HG03135 (cell line): ENCODE data around the gene SPATA31A6.
"Not testable (repeated sequence)": the region's sequence is repeated elsewhere in the genome, so short reads cannot be mapped to it uniquely, and the experiment has no call there.

ENCODE experiments used
- ATAC-seq: cut with Tn5 transposase; IDR thresholded peaks from one replicate; pipeline ENCODE4 v1.9.1; 2021; ENCODE audit warnings: mild to moderate bottlenecking, moderate library complexity; ENCODE audit not compliant: unreplicated experiment

SPATA31A6 gene

GRCh38 chr9:42183359-42183758 is at the start of gene SPATA31A6:
Gene SPATA31A6 (plus strand): TSS chr9:42183659. CDS start chr9:42183688, 29 bp downstream.
- not testable (repeated sequence) for ATAC-seq

DNA sequence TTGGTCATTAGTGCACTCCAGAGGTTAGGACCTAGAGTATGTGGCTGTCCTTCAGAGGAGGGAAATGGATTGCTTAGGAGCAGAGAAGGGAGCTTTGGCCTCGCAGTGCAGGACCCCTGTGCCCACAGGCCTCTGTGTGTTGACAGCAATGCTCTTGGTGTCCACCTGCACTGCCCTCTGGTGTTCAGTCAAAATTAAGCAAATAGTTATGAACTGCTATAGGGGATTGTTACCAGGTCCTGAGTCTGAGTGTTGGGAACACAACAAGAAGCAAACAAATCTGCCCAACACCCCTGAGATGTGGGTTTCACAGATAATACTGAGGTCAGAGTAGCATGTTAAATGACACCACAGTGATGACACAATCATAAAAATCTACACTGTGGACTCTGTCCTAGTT is 23.2 kb upstream of the SPATA31A6 start:
- not testable (repeated sequence) for ATAC-seq

- not testable (repeated sequence) for ATAC-seq
Observed at GRCh38 chr9:42219861-42220260, 36.4 kb downstream of the SPATA31A6 start.

GRCh38 chr9:42223230-42223629 is 39.8 kb downstream of the SPATA31A6 start:
- ATAC-seq = not testable (repeated sequence)

DNA sequence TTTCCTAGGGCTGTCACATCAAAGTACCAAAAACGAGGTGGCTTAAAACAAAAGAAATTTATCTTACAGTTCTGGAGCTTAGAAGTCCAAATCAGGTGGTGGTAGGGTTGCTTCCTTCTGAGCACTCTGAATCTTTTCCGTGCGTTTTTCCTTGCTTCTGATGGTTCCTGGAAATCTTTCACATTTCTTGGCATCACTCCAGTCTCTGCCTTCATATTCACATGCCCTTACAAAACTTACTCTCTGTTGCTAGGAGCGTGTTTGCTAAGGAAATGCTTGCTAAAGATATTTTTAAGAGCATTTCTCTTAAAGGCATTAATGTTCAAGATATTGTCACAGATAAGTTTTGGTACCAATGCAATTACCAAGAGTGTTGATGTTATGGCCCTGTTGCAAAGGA is 49.6 kb downstream of the SPATA31A6 start:
- not testable (repeated sequence) for ATAC-seq

GRCh38 chr9:42234610-42235009 is 51.2 kb downstream of the SPATA31A6 start:
- ATAC-seq = not testable (repeated sequence)

DNA sequence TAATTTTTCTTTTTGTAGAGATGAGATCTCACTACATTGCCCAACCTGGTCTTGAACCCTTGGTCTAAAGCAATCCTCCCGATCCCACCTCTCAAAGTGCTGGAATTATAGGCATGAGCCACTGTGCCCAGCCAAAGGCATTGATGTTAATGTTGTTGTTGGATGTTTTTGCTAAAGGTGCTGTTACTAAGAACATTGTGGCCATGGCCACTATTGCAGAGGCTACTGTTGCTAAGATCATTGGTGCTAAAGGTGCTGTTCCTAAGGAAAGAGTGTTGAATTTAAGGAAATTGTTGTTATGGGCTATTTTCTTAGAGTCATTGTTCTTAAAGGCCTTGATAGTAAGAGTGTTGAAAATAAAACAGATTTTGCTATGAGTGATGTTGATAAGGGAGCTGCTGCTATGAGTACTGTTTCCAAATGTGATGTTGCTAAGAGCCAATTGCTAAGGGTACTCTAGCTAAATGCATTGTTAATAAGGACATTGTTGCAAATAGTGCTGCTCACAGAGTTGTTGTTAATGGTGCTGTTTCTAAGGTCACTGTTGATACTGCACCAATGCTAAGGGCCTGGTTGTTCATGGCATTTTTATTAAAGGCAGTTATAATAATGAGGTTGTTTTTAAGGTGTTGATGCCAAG is 52.0 kb downstream of the SPATA31A6 start:
- not testable (repeated sequence) for ATAC-seq

DNA sequence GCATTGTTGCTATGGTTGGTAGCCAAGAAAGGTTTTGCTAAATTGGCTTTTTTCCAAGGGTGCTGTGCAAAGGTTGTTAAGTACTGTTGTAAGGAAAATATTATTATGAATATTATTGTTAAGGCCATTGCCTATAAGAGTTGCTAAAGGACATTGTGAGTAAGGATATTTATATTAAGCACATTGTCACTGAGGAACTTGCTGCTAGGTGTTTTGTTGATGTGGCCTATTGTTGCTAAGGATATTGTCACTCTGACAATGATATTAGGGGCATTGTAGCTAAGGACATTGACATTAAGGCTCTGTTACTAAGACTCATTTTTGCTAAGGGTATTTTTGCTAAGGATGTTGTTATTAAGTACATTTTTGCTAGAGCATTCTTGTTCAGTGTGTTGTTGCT is 52.6 kb downstream of the SPATA31A6 start:
- ATAC-seq = not testable (repeated sequence)

DNA sequence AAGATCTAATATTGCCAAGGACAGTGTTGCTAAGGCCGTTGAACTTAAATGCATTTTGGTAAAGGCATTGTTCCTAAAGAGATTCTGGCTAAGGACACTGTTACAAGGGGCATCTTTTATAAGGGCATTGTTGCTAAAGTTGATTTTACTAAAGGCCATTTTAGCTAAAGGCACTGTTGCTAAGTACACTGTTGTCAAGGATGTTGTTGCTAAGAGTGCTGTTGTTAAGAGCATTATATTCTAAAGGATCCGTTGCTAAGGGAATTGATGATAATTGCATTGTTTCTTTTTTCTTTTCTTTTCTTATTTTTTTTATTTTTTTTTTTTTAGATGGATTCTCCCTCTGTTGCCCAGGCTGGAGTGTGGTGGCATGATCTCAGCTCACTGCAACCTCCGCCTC is 53.9 kb downstream of the SPATA31A6 start:
- ATAC-seq = not testable (repeated sequence)

DNA sequence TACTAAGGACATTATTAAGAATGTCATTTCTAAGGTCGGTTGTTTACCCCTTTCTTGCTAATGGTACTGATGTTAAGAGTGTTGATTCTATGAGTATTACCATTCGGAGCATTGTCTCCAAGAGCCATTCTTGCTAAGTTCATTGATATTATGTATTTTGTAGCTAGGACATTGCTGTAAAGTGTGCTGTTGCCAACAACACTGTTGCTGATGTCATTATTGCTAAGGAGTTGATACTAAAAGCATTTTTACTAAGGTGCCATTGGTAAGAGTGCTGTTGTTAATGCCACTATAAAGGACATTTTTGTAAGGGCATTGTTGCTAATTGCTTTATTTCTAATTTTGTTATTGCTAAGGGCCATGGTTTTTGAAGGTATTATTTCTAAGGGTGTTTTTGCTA is 55.4 kb downstream of the SPATA31A6 start:
- not testable (repeated sequence) for ATAC-seq
